Measurements from ENCODE around the gene SLCO3A1. TPM values are rescaled to one million over a fixed set of nuclear protein-coding genes. Genes with fewer than 3 reads are reported as not detected.

The SLCO3A1 gene
- total RNA-seq, 2 donors from 2014 or later: 7.2 to 11.4 TPM

DNA sequence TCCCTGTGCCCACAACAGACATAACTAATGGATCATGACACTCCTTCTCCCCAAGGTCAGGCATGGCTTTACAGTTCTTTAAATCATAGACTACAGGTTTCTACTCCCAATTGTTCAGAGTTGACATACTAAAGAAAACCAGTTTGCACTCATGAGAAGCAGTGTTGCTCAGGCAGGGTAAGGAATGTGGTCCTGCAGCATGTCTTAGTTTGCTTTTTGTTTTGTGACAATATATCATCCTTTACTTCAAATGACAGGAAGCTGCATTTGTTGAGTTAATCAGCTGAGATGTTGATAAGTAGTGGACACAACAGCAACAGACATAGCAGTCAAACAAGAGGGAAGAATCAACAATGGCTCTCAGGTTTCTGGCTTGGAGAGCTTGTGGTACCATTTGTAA, 267.5 kb downstream of the SLCO3A1 start:
- H3K27ac ChIP-seq (ENCODE audit: low read depth, low read length): no peak overlapping the region
- H3K27me3 Mint-ChIP-seq (ENCODE audit: insufficient read depth): no peaks in the 10 kb centered on the region
- no peak overlapping the region for H3K9ac ChIP-seq (ENCODE audit: extremely low read depth, low read length, poor library complexity, severe bottlenecking)
- no peak overlapping the region for H3K4me3 ChIP-seq (ENCODE audit: low read length)
- H3K9me3 ChIP-seq (ENCODE audit: control insufficient read depth, low read length): peaks cover 18% of the 10 kb centered on the region
- no peak overlapping the region for H3K4me3 Mint-ChIP-seq
- TF ChIP-seq, protein P1, sequence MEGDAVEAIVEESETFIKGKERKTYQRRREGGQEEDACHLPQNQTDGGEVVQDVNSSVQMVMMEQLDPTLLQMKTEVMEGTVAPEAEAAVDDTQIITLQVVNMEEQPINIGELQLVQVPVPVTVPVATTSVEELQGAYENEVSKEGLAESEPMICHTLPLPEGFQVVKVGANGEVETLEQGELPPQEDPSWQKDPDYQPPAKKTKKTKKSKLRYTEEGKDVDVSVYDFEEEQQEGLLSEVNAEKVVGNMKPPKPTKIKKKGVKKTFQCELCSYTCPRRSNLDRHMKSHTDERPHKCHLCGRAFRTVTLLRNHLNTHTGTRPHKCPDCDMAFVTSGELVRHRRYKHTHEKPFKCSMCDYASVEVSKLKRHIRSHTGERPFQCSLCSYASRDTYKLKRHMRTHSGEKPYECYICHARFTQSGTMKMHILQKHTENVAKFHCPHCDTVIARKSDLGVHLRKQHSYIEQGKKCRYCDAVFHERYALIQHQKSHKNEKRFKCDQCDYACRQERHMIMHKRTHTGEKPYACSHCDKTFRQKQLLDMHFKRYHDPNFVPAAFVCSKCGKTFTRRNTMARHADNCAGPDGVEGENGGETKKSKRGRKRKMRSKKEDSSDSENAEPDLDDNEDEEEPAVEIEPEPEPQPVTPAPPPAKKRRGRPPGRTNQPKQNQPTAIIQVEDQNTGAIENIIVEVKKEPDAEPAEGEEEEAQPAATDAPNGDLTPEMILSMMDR (conservative IDR thresholded peaks at IDR 0.05): no peak
- peak; percentile 38 for DNase-seq
- H3K27ac Mint-ChIP-seq: no peak overlapping the region
- peaks cover 18% of the 10 kb centered on the region for H3K4me1 ChIP-seq (ENCODE audit: control insufficient read depth, insufficient read depth, low read length)
- H3K36me3 Mint-ChIP-seq (ENCODE audit: low read depth): peaks cover 16% of the 10 kb centered on the region
- H3K36me3 ChIP-seq (ENCODE audit: control insufficient read depth, insufficient read depth, low read length): peaks cover 15% of the 10 kb centered on the region
- H3K9me3 Mint-ChIP-seq: peaks cover 23% of the 10 kb centered on the region
- peaks cover 54% of the 10 kb centered on the region for H3K4me1 Mint-ChIP-seq
- no peaks in the 10 kb centered on the region for H3K27me3 ChIP-seq (ENCODE audit: control insufficient read depth, insufficient read depth, low read length, poor library complexity, severe bottlenecking)

DNA sequence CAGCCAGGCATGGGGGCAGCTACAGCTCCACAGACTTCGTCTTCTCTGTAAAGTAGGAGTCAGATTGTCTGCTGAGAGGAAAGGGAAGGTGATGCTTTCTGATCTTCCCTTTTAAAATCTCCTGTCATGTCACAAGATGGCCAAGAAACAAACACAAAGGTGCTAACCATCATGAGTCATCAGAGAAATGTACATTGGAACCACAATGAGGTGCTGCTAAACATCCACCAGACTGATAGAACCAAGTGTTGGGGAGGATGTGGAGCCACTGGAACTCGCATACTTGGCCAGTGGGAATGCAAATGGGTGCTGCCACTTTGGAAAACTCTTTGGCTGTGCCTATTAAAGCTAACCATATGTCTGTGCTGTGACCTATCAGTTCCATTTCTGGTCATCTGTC, 268.8 kb downstream of the SLCO3A1 start:
- peaks cover 15% of the 10 kb centered on the region for H3K36me3 ChIP-seq (ENCODE audit: control insufficient read depth, insufficient read depth, low read length)
- H3K9ac ChIP-seq (ENCODE audit: extremely low read depth, low read length, poor library complexity, severe bottlenecking): no peak overlapping the region
- H3K27ac ChIP-seq (ENCODE audit: low read depth, low read length): no peak overlapping the region
- H3K4me1 ChIP-seq (ENCODE audit: control insufficient read depth, insufficient read depth, low read length): peaks cover 13% of the 10 kb centered on the region
- Mint-ChIP-seq H3K4me1 (peaks cover 53% of the 10 kb centered on the region), H3K27me3 (ENCODE audit: insufficient read depth) (no peaks in the 10 kb centered on the region), H3K9me3 (peaks cover 23% of the 10 kb centered on the region), H3K4me3 (no peak overlapping the region), H3K36me3 (ENCODE audit: low read depth) (peaks cover 16% of the 10 kb centered on the region), H3K27ac (no peak overlapping the region)
- peaks cover 18% of the 10 kb centered on the region for H3K9me3 ChIP-seq (ENCODE audit: control insufficient read depth, low read length)
- TF ChIP-seq, protein P1 (conservative IDR thresholded peaks at IDR 0.05): no peak
- no peaks in the 10 kb centered on the region for H3K27me3 ChIP-seq (ENCODE audit: control insufficient read depth, insufficient read depth, low read length, poor library complexity, severe bottlenecking)
- peak overlapping the region; percentile 67 for H3K4me3 ChIP-seq (ENCODE audit: low read length)
- 64 to 71% methylated on average over 2 of the region's 2 CpGs for WGBS, 2 experiments (ENCODE audit: insufficient coverage in 1 of 2, insufficient read length in 1 of 2)
- no peak for DNase-seq

DNA sequence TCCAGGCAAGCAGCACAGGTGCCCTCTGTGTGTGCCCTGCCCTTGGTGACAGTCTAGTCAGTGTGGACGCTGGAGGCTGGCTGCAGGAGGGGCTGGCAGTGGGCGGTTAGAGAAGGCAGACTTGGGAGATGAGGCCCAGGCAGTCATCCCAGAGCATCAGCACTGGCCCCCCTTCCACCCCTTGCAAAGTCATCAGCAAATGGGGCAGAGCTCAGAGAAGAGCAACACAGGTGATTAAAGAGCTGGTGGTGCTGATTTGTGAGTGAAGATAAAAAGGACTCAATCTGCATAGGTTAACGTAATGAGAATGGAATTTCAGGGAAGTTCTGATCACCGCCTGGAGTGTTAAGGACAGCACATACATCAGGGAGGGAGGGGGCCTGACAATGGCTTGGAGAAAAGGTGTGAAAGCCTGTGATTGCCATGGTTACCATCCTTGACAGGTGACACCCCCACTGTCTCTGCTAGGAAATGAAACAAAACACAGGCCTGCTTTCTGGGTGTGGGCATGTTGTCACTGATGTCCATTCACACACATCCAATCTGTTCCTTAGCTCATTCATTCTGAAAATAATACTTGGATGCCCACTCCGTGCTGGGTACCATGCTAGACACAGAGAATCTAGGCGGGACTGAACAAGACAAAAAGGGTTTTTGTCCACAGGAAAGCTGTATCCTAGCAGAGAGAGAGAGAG, 270.6 kb downstream of the SLCO3A1 start:
- no peak overlapping the region for H3K9ac ChIP-seq (ENCODE audit: extremely low read depth, low read length, poor library complexity, severe bottlenecking)
- no peak overlapping the region for H3K27ac ChIP-seq (ENCODE audit: low read depth, low read length)
- Mint-ChIP-seq H3K27ac (peak overlapping the region; percentile 89), H3K4me3 (peak overlapping the region; percentile 11), H3K9me3 (peaks cover 23% of the 10 kb centered on the region), H3K4me1 (peaks cover 43% of the 10 kb centered on the region), H3K36me3 (ENCODE audit: low read depth) (peaks cover 16% of the 10 kb centered on the region), H3K27me3 (ENCODE audit: insufficient read depth) (no peaks in the 10 kb centered on the region)
- peaks cover 8% of the 10 kb centered on the region for H3K4me1 ChIP-seq (ENCODE audit: control insufficient read depth, insufficient read depth, low read length)
- peaks cover 15% of the 10 kb centered on the region for H3K36me3 ChIP-seq (ENCODE audit: control insufficient read depth, insufficient read depth, low read length)
- no peak overlapping the region for H3K4me3 ChIP-seq (ENCODE audit: low read length)
- TF ChIP-seq, protein P1 (conservative IDR thresholded peaks at IDR 0.05): no peak
- WGBS, 2 experiments (ENCODE audit: insufficient coverage in 1 of 2, insufficient read length in 1 of 2): 29 to 40% methylated on average over 6 of the region's 6 CpGs
- H3K27me3 ChIP-seq (ENCODE audit: control insufficient read depth, insufficient read depth, low read length, poor library complexity, severe bottlenecking): no peaks in the 10 kb centered on the region
- peaks cover 18% of the 10 kb centered on the region for H3K9me3 ChIP-seq (ENCODE audit: control insufficient read depth, low read length)
- peak; percentile 93 for DNase-seq

Measured in endodermal cell (in vitro differentiated cells).